DOHH2 (cell line): ENCODE data around the gene FBXO27.

ENCODE experiments used
- H3F3A ChIP-seq: fragments of 200-600 bp; sonication (generic), shearing (Covaris generic); 2 replicates; pipeline ENCODE4 v1.6.0; 2016; ENCODE audit warnings: antibody characterized with exemption, mild to moderate bottlenecking; ENCODE audit not compliant: control insufficient read depth, insufficient read depth
- H3K27ac ChIP-seq: fragments of 200-600 bp; sonication (generic); 2 replicates; pipeline ENCODE4 v1.5.1; 2014; ENCODE audit warnings: low read depth, mild to moderate bottlenecking, low read length, moderate library complexity
- H3K27me3 ChIP-seq: fragments of 200-600 bp; sonication (generic); 2 replicates; pipeline ENCODE4 v1.6.1; 2014; ENCODE audit warnings: mild to moderate bottlenecking, low read length, mixed read lengths; ENCODE audit not compliant: control insufficient read depth
- H3K36me3 ChIP-seq: fragments of 200-600 bp; sonication (generic); 2 replicates; pipeline ENCODE4 v1.6.1; 2014; ENCODE audit warnings: mild to moderate bottlenecking, low read length, moderate library complexity, mixed read lengths; ENCODE audit not compliant: control insufficient read depth
- H3K4me1 ChIP-seq: fragments of 200-600 bp; sonication (generic); 2 replicates; pipeline ENCODE4 v1.6.1; 2014; ENCODE audit warnings: mild to moderate bottlenecking, low read length, mixed read lengths; ENCODE audit not compliant: control insufficient read depth
- H3K4me2 ChIP-seq: fragments of 200-600 bp; sonication (generic); 2 replicates; pipeline ENCODE4 v1.6.0; 2014; ENCODE audit warnings: mild to moderate bottlenecking, low read length, moderate library complexity
- H3K4me3 ChIP-seq: fragments of 200-600 bp; sonication (generic); 2 replicates; pipeline ENCODE4 v1.5.1; 2014; ENCODE audit warnings: mild to moderate bottlenecking, low read length, mixed read lengths
- H3K79me2 ChIP-seq: fragments of 200-600 bp; sonication (generic); 2 replicates; pipeline ENCODE4 v1.6.1; 2014; ENCODE audit warnings: mild to moderate bottlenecking, low read length, mixed read lengths; ENCODE audit not compliant: control insufficient read depth
- H3K9me2 ChIP-seq: fragments of 200-600 bp; sonication (generic); replicated peaks from 2 replicates; pipeline ENCODE4 v1.6.1; 2014; ENCODE audit warnings: mild to moderate bottlenecking, low read length, mixed read lengths; ENCODE audit not compliant: control insufficient read depth
- H3K9me3 ChIP-seq: fragments of 200-600 bp; sonication (generic); 2 replicates; pipeline ENCODE4 v1.6.1; 2014; ENCODE audit warnings: antibody characterized with exemption, low read length, mixed read lengths; ENCODE audit not compliant: control insufficient read depth, insufficient read depth
- H4K20me1 ChIP-seq: fragments of 200-600 bp; sonication (generic); 2 replicates; pipeline ENCODE4 v1.6.0; 2014; ENCODE audit warnings: low read depth, mild to moderate bottlenecking, antibody characterized with exemption, low read length, moderate library complexity; ENCODE audit not compliant: control insufficient read depth, insufficient read depth
- CTCF ChIP-seq: fragments of 200-600 bp; sonication (generic); IDR thresholded peaks from one replicate; pipeline ENCODE4 v1.5.1; 2014; ENCODE audit warnings: antibody characterized with exemption, mild to moderate bottlenecking, low read depth, low read length; ENCODE audit not compliant: poor library complexity, severe bottlenecking
- EZH2phosphoT487 ChIP-seq: fragments of 200-600 bp; sonication (generic); IDR thresholded peaks from 2 replicates; pipeline ENCODE4 v1.6.1; 2017; ENCODE audit warnings: borderline replicate concordance, mild to moderate bottlenecking, antibody characterized with exemption, low read length, moderate library complexity, mixed read lengths

FBXO27 gene

GRCh38 chr19:38975214-38975860 lies 57.0 kb downstream of the FBXO27 start, which contains the start of gene FBXO17:
Gene FBXO17, minus strand, starts transcription at chr19:38975742. Its CDS starts 25,423 bp downstream, at chr19:38950319.
- Histone ChIP-seq H3F3A (no peaks in the 10 kb centered on the region), H3K36me3 (no peaks in the 10 kb centered on the region), H3K4me1 (no peaks in the 10 kb centered on the region), H3K9me2 (no peaks in the 10 kb centered on the region), H3K79me2 (no peaks in the 10 kb centered on the region), H3K27ac (no peak within 1 kb of the TSS), H3K4me2 (no peak within 1 kb of the TSS), H3K4me3 (no peak within 1 kb of the TSS), H3K9me3 (peaks cover under 1% of the 10 kb centered on the region; the same call in 1 of the 2 replicates), H3K27me3 (no peaks in the 10 kb centered on the region; the same call in 1 of the 2 replicates), H4K20me1 (no peaks in the 10 kb centered on the region)
- TF ChIP-seq CTCF (no peak), EZH2phosphoT487 (no peak)

- Histone ChIP-seq H3K36me3 (no peaks in the 10 kb centered on the region), H3K9me2 (no peaks in the 10 kb centered on the region), H4K20me1 (no peaks in the 10 kb centered on the region), H3K4me3 (no peak overlapping the region), H3F3A (no peaks in the 10 kb centered on the region), H3K4me2 (no peak overlapping the region), H3K79me2 (no peaks in the 10 kb centered on the region), H3K4me1 (no peaks in the 10 kb centered on the region), H3K27me3 (no peaks in the 10 kb centered on the region; the same call in 1 of the 2 replicates), H3K27ac (no peak overlapping the region), H3K9me3 (no peaks in the 10 kb centered on the region)
- TF ChIP-seq EZH2phosphoT487: no peak
- no peak for TF ChIP-seq CTCF
Measured at GRCh38 chr19:38974624-38975213, 57.6 kb downstream of the FBXO27 start.
